Naive thymus-derived CD4-positive, alpha-beta T cell (primary cell): ENCODE data around the gene FHOD1. TPM values are rescaled to one million over a fixed set of nuclear protein-coding genes. Genes with fewer than 3 reads are reported as not detected.

Experiments
- ATAC-seq: fragments of 150-1000 bp; cut with Tn5 transposase; 2 replicates; pipeline ENCODE4 v1.10.0; 2021; ENCODE audit warnings: mild to moderate bottlenecking, moderate library complexity
- CTCF ChIA-PET: fragments of 350-600 bp; sonication (Branson Sonifier 250); formaldehyde crosslinking; loops from one replicate; lab custom pipeline; 2021; ENCODE audit warnings: antibody characterized with exemption; lab: Charles Lee
- POLR2A ChIA-PET: fragments of 350-600 bp; sonication (Branson Sonifier 250); formaldehyde crosslinking; loops from one replicate; lab custom pipeline; 2021; ENCODE audit warnings: antibody characterized with exemption, inconsistent platforms; lab: Charles Lee
- DNase-seq, 9 donors: peaks; one replicate each; pipeline versions ENCODE4 v3.0.0 to v3.0.0-alpha.2; 2020 to 2022; ENCODE audit warnings: mixed read lengths in 1 of 9
- H3K27ac ChIP-seq: one replicate; pipeline ENCODE4 v1.7.0; 2013; ENCODE audit warnings: mild to moderate bottlenecking, low read depth, low read length, moderate library complexity
- H3K27me3 ChIP-seq, 2 donors: one replicate each; pipeline ENCODE4 v1.7.0; 2013; ENCODE audit warnings: low read length in 2 of 2, mild to moderate bottlenecking in 2 of 2, moderate library complexity in 2 of 2; ENCODE audit not compliant: control insufficient read depth in 2 of 2, insufficient read depth in 2 of 2
- H3K36me3 ChIP-seq, 3 experiments: 1 replicate in 2 of 3; 2 replicates in 1 of 3; pipeline ENCODE4 v1.7.0; 2013; ENCODE audit warnings: low read length in 3 of 3, mild to moderate bottlenecking in 3 of 3, moderate library complexity in 1 of 3; ENCODE audit not compliant: insufficient read depth in 3 of 3, control insufficient read depth in 2 of 3
- H3K4me1 ChIP-seq, 2 donors: one replicate each; pipeline ENCODE4 v1.7.0; 2013; ENCODE audit warnings: low read length in 2 of 2, mild to moderate bottlenecking in 2 of 2, moderate library complexity in 1 of 2; ENCODE audit not compliant: control insufficient read depth in 2 of 2, insufficient read depth in 2 of 2
- H3K4me3 ChIP-seq: 2 replicates; pipeline ENCODE4 v1.7.0; 2013; ENCODE audit warnings: mild to moderate bottlenecking, low read length
- H3K9me3 ChIP-seq, 3 experiments: 1 replicate in 2 of 3; 2 replicates in 1 of 3; pipeline ENCODE4 v1.7.0; 2013; ENCODE audit warnings: low read length in 3 of 3; ENCODE audit not compliant: control insufficient read depth in 2 of 3
- H3K27ac Mint-ChIP-seq, 9 donors: one replicate each; pipeline ENCODE4 v1.8.0; 2020 to 2022; ENCODE audit warnings: mixed read lengths in 9 of 9, mild to moderate bottlenecking in 8 of 9, moderate library complexity in 5 of 9, inconsistent platforms in 2 of 9
- H3K27me3 Mint-ChIP-seq, 5 donors: one replicate each; pipeline ENCODE4 v1.8.0; 2021 to 2022; ENCODE audit warnings: mixed read lengths in 5 of 5, mild to moderate bottlenecking in 1 of 5
- H3K36me3 Mint-ChIP-seq, 5 donors: one replicate each; pipeline ENCODE4 v1.8.0; 2020 to 2022; ENCODE audit warnings: mixed read lengths in 5 of 5, mild to moderate bottlenecking in 3 of 5, inconsistent platforms in 1 of 5
- H3K4me1 Mint-ChIP-seq, 7 donors: one replicate each; pipeline ENCODE4 v1.8.0; 2020 to 2022; ENCODE audit warnings: mixed read lengths in 7 of 7, mild to moderate bottlenecking in 3 of 7, inconsistent platforms in 1 of 7
- H3K4me3 Mint-ChIP-seq, 10 donors: one replicate each; pipeline ENCODE4 v1.8.0; 2020 to 2022; ENCODE audit warnings: mild to moderate bottlenecking in 10 of 10, mixed read lengths in 10 of 10, moderate library complexity in 6 of 10, inconsistent platforms in 2 of 10
- H3K9me3 Mint-ChIP-seq, 11 donors: one replicate each; pipeline ENCODE4 v1.8.0; 2020 to 2022; ENCODE audit warnings: mixed read lengths in 11 of 11, mild to moderate bottlenecking in 4 of 11, inconsistent platforms in 1 of 11, moderate library complexity in 1 of 11
- intact Hi-C, 2 donors: fragments of 100-400 bp; cut with micrococcal nuclease; formaldehyde crosslinking; loops; one replicate each; pipeline ENCODE4 v1.15.1; 2023
- polyA plus RNA-seq, 2 donors: library from polyadenylated mRNA; unstranded; fragments of 300-500 nt; fragmentation: Illumina TruSeq; gene quantifications; one replicate each; pipeline ENCODE4 v1.2.3, GENCODE V29; 2021
- total RNA-seq, 6 experiments: library from RNA in 5 of 6; stranded (reverse) in 5 of 6; gene quantifications; 1 replicate in 5 of 6; 2 replicates in 1 of 6; pipeline ENCODE4 v1.2.3 and lab custom pipeline; 2021 to 2026

FHOD1 gene
- total and polyA plus RNA-seq, 7 experiments from 2014 or later = 3.6 to 81.7 (median 32.6) TPM

- Mint-ChIP-seq H3K4me1 (peaks cover 17 to 40% (median 34%) of the 10 kb centered on the region in 7 donors), H3K4me3 (no peak overlapping the region), H3K27me3 (peaks cover 0 to 15% (median 0%) of the 10 kb centered on the region in 5 donors), H3K36me3 (peaks cover 0 to 8% (median 0%) of the 10 kb centered on the region in 5 donors), H3K27ac (no peak overlapping the region), H3K9me3 (no peaks in the 10 kb centered on the region)
- Histone ChIP-seq H3K27ac (no peak overlapping the region), H3K4me1 (peaks cover 32 to 34% of the 10 kb centered on the region in 2 donors), H3K4me3 (no peak overlapping the region), H3K9me3 (no peaks in the 10 kb centered on the region), H3K36me3 (peaks cover 0 to 5% (median 0%) of the 10 kb centered on the region in 3 experiments), H3K27me3 (no peaks in the 10 kb centered on the region)
- DNase-seq = no peak
- ChIA-PET CTCF (interaction anchor here (0.5 kb wide), 1 partner anchor 19 kb away, joined by 3 read pairs; the partner anchor contains the start of gene NOL3), POLR2A (interaction anchor here (0.8 kb wide), 1 partner anchor 655 kb away, joined by 3 read pairs; no protein-coding TSS in a partner anchor)
- no peak for ATAC-seq
- intact Hi-C loops = no loop called here
These were observed 58.5 kb downstream of the FHOD1 start for GRCh38 chr16:67188798-67189197.

GRCh38 chr16:67188323-67188722 is 59.0 kb downstream of the FHOD1 start:
- Histone ChIP-seq H3K27ac (no peak overlapping the region), H3K27me3 (no peaks in the 10 kb centered on the region), H3K9me3 (no peaks in the 10 kb centered on the region), H3K4me1 (peaks cover 27 to 29% of the 10 kb centered on the region in 2 donors), H3K36me3 (peaks cover 0 to 7% (median 0%) of the 10 kb centered on the region in 3 experiments), H3K4me3 (no peak overlapping the region)
- H3K9me3 Mint-ChIP-seq = no peaks in the 10 kb centered on the region
- H3K27ac Mint-ChIP-seq = no peak overlapping the region
- peaks cover 0 to 15% (median 0%) of the 10 kb centered on the region in 5 donors for H3K27me3 Mint-ChIP-seq
- intact Hi-C loops = no loop called here
- DNase-seq (no peak), ATAC-seq (no peak)
- peaks cover 0 to 5% (median 0%) of the 10 kb centered on the region in 5 donors for H3K36me3 Mint-ChIP-seq
- CTCF ChIA-PET = interaction anchor here (0.5 kb wide), 1 partner anchor 18 kb away, joined by 3 read pairs; the partner anchor contains the start of gene NOL3
- peaks cover 17 to 35% (median 29%) of the 10 kb centered on the region in 7 donors for H3K4me1 Mint-ChIP-seq
- H3K4me3 Mint-ChIP-seq = no peak overlapping the region
- POLR2A ChIA-PET = interaction anchor here (0.8 to 1.0 kb wide), 2 partner anchors 121 to 656 kb away, joined by 3 read pairs; no protein-coding TSS in a partner anchor

GRCh38 chr16:67187175-67187890 is 59.9 kb downstream of the FHOD1 start:
- no peak overlapping the region for H3K27ac ChIP-seq
- Mint-ChIP-seq H3K4me3 (no peak overlapping the region), H3K9me3 (no peaks in the 10 kb centered on the region), H3K36me3 (no peaks in the 10 kb centered on the region), H3K27ac (no peak overlapping the region), H3K4me1 (peaks cover 11 to 25% (median 19%) of the 10 kb centered on the region in 7 donors), H3K27me3 (peaks cover 0 to 15% (median 0%) of the 10 kb centered on the region in 5 donors)
- H3K4me1 ChIP-seq = peaks cover 18 to 20% of the 10 kb centered on the region in 2 donors
- DNase-seq = no peak
- H3K36me3 ChIP-seq = peaks cover 0 to 7% (median 0%) of the 10 kb centered on the region in 3 experiments
- POLR2A ChIA-PET = interaction anchor here (0.6 to 1.0 kb wide), 3 partner anchors 25 to 658 kb away, joined by 3 to 4 read pairs (median 4); no protein-coding TSS in a partner anchor
- H3K4me3 ChIP-seq = no peak overlapping the region
- CTCF ChIA-PET = interaction anchor here (0.5 to 1.1 kb wide), 3 partner anchors 32 to 641 kb away, joined by 3 read pairs; no protein-coding TSS in a partner anchor
- H3K27me3 ChIP-seq = no peaks in the 10 kb centered on the region
- ATAC-seq = no peak
- no peaks in the 10 kb centered on the region for H3K9me3 ChIP-seq
- intact Hi-C loops = no loop called here

GRCh38 chr16:67186550-67186950 is 60.7 kb downstream of the FHOD1 start:
- H3K27ac Mint-ChIP-seq = no peak overlapping the region
- H3K27me3 ChIP-seq = no peaks in the 10 kb centered on the region
- no peaks in the 10 kb centered on the region for H3K9me3 ChIP-seq
- H3K4me1 ChIP-seq = peaks cover 16 to 18% of the 10 kb centered on the region in 2 donors
- no peak overlapping the region for H3K27ac ChIP-seq
- no peaks in the 10 kb centered on the region for H3K36me3 Mint-ChIP-seq
- peaks cover 0 to 15% (median 0%) of the 10 kb centered on the region in 5 donors for H3K27me3 Mint-ChIP-seq
- H3K36me3 ChIP-seq = peaks cover 0 to 7% (median 0%) of the 10 kb centered on the region in 3 experiments
- H3K4me3 ChIP-seq = no peak overlapping the region
- intact Hi-C loops = no loop called here
- no peak overlapping the region for H3K4me3 Mint-ChIP-seq
- CTCF ChIA-PET = interaction anchor here (0.9 to 2.4 kb wide), 2 partner anchors 11 to 31 kb away, joined by 3 to 7 read pairs; no protein-coding TSS in a partner anchor
- POLR2A ChIA-PET = interaction anchor here (0.7 to 4.2 kb wide), 2 partner anchors 24 to 27 kb away, joined by 4 to 22 read pairs; partner anchors contain the start of genes FBXL8 and TRADD
- ATAC-seq = no peak
- H3K4me1 Mint-ChIP-seq = peaks cover 11 to 21% (median 14%) of the 10 kb centered on the region in 7 donors
- no peak for DNase-seq
- H3K9me3 Mint-ChIP-seq = no peaks in the 10 kb centered on the region

- peak overlapping the region; percentile 25 for H3K4me3 ChIP-seq
- Mint-ChIP-seq H3K36me3 (no peaks in the 10 kb centered on the region), H3K27ac (peak overlapping the region in 6 of 9 donors; percentile 52 to 86 (median 65)), H3K27me3 (peaks cover 0 to 15% (median 0%) of the 10 kb centered on the region in 5 donors), H3K4me3 (peak overlapping the region in 5 of 10 donors; percentile 80 to 91 (median 89)), H3K9me3 (no peaks in the 10 kb centered on the region), H3K4me1 (peaks cover 8 to 15% (median 11%) of the 10 kb centered on the region in 7 donors)
- H3K36me3 ChIP-seq = peaks cover 0 to 7% (median 0%) of the 10 kb centered on the region in 3 experiments
- POLR2A ChIA-PET = interaction anchor here (0.6 to 4.2 kb wide), 8 partner anchors 12 to 251 kb away, joined by 3 to 22 read pairs (median 4); partner anchors contain the start of genes CIAO2B, FBXL8, TMEM208 and TRADD
- DNase-seq (no peak), ATAC-seq (no peak)
- H3K27me3 ChIP-seq = no peaks in the 10 kb centered on the region
- H3K9me3 ChIP-seq = no peaks in the 10 kb centered on the region
- H3K27ac ChIP-seq = no peak overlapping the region
- CTCF ChIA-PET = interaction anchor here (0.6 to 2.4 kb wide), 11 partner anchors 8 to 241 kb away, joined by 3 to 15 read pairs (median 6); partner anchors contain the start of genes FBXL8 and TRADD
- H3K4me1 ChIP-seq = peaks cover 12 to 15% of the 10 kb centered on the region in 2 donors
- intact Hi-C loops = loop anchor here (1.0 to 2.0 kb wide), 6 partner anchors 42 to 238 kb away; partner anchors contain the start of genes PHAF1 (in 1 of the 2) and TMEM208 (in 1 of the 2)
These were observed 61.6 kb downstream of the FHOD1 start for GRCh38 chr16:67185651-67186134.
